HG02588 (cell line): Measurements from ENCODE around the gene CYP2R1.
"Not testable (repeated sequence)": the region's sequence is repeated elsewhere in the genome, so short reads cannot be mapped to it uniquely, and the experiment has no call there.

Experiments used
- ATAC-seq: cut with Tn5 transposase; IDR thresholded peaks from one replicate; pipeline ENCODE4 v1.9.1; 2021; ENCODE audit warnings: mild to moderate bottlenecking, moderate library complexity; ENCODE audit not compliant: unreplicated experiment

The CYP2R1 gene

DNA sequence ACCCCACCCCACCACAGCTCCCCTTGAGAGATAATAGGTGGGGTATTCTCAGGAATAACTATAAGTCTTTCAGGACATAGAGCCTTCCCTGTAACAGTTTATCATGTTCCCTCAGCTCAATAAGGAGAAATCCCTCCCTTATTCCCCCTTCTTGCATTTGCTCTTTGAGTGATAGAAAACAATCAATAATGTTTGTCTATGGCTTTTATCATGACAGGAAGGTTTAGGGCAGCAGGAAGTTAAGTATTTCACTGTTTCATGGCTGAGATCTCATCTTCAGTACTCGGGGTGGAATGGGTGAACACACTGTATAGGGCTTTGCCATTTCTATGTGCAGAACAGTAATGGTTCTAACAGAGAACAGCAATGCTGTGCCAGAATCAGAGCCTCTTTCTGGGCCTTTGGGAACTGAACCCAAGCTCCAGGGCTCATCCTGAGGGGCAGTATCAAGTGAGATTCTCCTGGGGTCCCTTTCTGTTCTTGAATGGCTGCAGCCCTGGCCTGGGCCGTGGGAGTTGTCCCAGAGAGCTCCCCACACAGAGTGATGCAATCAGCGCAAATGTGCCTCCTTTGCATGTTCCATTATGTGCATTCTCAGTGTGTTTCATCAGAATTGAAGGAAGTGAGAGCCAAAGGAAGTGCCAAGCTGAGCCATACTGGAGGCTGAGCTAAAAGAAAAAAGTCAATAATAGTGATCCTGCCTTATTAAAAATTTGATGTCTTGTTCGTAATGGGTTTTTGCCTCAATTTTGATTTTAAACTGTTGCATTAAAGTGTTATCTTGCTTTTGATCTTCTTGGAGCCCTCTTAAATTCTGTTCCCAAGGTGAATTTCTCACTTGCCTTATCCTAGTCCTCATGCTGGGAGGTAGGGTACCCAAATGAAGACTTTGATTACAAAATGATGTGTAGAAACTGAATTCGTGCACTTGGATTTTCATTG lies 2.9 kb upstream of the CYP2R1 start:
- no peak for ATAC-seq

DNA sequence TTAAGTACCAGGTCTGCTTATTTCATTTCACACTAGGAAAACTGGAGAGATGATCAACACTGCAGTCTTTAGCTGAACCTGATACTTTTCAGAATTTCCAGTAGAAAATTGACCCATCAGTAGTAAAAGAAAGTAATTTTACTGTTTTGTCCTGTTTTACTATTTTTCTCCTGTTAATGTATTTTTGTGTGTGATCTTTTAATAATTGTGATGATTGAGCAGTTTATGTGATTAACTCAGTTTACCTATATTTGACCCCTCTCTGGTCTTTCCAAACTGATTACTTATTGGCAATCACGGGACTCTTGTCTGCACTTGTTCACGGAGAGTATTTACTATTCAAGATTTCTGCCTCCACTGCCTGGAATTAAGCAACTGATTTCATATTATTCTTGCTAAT lies 546 bp upstream of the CYP2R1 start:
- no peak for ATAC-seq

DNA sequence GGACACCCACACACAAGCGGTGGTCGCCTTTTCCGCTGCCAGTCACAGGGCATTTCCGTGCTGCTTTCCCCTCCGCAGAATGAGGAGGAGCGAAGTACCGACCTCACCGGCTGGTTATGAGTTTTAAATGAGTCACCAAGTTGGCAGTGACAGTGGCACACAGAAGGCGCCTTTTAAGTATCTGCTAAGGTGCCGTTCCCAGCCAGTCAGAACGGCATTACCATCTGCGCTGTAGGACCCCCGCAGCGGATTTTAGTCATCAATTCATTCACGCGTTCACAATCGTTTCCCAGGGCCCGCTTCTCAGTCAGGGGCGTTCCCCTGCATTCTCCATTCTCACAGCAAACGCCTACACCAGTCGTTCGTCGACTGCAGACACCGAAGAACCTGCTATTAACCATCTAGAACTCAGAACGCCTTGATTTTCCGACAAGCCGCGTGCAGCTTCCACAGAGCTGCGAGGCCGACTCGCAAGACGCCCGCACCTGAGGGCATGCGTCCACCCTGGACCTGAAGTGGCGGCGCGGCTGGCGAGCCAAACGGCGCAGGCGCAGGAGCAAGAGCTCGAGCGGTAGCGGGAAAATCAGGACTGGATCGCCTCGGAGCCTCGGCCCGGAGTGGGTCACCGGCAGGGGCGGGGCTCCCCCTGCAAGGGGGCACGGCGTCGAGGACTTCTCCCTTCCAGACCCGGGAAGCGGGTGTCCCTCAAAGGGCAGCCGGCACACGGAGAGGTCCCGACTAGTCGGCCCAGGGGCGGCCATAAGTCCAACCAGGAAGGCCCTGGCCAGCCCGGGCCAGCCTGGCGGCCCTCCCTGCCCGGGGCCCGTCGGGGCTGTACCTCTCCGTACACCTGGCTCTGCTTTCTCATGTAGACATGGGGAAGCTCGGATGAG lies 642 bp downstream of the CYP2R1 start:
- peak; percentile 52 for ATAC-seq

DNA sequence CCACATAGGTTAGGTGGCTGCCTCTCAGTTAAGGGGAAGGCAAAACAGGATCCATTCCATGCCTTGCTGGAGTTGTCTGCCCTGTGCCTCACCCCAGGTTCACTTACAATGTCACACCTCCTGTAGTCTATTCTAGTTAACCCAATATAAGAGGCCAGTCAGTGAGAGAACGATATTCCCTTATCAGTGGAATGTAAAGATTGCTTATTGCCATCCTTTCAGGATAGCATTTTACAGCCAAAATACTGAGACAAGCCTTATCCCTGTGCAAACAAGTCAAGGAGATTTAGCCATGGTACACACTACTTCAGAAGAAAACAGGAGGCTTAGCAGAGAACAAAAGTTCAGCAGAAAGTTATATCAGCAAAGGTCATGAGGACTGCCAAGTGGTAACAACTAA lies 5.5 kb downstream of the CYP2R1 start:
- no peak for ATAC-seq

DNA sequence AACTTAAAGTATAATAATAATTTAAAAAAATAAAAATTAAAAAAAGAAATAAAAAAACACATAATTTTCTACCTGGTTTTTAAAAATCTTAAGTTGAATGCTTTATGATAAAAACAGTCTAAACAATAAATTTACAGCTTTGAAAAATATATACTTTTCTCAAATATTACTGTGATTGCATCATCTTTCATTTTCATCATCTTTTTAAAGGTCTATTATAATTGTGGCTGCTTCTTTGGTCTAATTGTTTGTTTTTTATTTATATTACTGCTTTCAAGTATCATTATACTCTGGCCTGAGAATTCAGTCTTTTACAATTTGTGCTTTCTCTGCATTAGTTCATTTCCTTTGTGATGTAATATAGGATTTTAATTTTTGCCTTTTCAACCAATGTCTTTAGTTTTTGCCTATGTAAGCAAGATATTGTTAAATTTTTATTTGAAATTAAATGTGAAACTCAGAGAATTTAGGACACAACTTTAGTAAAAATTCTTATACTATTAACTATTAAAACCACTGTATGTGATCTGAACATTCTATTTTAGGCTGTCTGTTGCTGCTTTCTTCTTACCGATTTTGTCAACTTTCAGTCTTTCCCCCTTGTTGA lies 7.3 kb downstream of the CYP2R1 start:
- ATAC-seq = no peak

DNA sequence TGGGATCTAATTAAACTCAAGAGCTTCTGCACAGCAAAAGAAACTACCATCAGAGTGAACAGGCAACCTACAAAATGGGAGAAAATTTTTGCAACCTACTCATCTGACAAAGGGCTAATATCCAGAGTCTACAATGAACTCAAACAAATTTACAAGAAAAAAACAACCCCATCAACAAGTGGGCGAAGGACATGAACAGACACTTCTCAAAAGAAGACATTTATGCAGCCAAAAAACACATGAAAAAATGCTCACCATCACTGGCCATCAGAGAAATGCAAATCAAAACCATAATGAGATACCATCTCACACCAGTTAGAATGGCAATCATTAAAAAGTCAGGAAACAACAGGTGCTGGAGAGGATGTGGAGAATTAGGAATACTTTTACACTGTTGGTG lies 8.3 kb downstream of the CYP2R1 start:
- not testable (repeated sequence) for ATAC-seq

DNA sequence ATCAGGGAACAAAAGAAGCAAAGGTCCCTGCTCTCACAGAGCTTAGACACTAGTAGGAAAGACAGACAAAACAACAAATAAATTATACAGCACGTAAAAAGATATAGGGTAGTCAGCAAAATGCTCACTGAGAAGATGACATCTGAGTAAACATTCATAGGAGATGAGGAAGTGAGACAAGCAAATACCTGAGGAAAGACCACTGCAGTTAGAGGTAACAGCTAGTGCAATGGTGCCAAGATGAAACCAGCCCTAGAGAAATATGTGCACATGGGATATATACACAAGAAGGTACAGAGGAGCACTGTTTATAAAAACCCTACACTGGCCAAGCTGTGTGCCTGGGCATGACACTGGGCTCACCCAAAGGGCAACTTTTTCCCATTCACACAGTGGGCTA lies 9.8 kb downstream of the CYP2R1 start:
- ATAC-seq = no peak

DNA sequence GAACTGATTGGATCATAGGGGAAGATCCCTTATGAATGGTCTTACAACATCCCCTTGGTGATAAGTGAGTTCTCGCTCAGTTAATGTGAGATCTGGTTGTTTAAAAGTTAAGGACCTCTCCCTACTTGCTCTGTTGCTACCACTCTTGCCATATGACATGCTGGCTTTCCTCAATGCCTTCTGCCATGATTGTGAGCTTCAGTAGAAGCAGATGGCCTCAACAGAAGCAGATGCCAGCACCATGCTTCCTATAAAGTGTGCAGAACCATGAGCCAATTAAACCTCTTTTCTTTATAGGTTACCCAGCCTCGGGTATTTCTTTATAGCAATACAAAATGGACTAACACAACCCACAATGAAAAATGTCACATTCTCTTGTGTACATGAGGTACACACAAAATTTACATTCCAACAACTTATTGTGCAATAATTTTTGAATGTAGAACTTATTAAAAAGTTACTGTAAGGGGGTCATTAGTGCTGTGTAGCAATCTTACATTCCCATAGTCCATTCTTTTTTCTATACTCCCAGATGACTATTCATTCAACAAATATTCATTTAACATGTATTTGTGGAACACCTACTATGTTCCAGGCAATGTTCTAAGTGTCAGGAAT lies 10.3 kb downstream of the CYP2R1 start:
- ATAC-seq = no peak

DNA sequence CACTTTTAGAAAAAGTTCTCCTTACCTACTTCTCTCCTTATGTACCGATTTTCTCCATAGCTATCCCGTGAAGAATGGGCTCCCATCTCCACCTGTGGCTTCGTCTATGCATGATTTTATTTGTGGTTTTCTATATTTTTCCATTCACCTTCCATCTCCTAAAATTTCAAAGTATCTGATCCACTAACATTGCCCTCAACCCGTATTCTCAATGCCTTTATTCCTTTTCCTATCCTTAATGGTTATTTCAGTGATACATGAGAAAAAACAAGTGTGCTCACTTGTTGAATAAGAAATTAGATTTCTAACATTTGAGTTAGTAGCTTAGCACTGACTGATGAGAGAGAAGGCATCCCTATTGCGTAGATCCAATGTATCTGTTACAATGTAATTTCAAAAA lies 16.9 kb downstream of the CYP2R1 start:
- no peak for ATAC-seq

DNA sequence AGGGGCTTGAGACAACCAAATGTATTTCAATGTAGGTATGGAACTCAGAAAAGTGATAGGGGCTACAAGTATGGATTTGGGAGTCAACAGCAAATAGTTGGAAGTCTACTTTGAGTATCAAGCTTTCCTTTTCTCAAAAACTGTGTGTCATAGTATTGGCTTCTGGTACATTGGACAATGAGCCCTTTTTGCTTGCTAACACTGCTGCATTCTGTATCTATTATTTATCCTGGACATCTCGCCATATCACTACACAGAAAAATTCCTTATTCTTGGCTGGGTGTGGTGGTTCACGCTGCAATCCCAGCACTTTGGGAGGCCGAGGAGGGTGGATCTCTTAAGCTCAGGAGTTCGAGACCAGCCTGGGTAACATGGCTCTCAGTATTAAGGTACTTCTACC lies 18.4 kb downstream of the CYP2R1 start:
- no peak for ATAC-seq

DNA sequence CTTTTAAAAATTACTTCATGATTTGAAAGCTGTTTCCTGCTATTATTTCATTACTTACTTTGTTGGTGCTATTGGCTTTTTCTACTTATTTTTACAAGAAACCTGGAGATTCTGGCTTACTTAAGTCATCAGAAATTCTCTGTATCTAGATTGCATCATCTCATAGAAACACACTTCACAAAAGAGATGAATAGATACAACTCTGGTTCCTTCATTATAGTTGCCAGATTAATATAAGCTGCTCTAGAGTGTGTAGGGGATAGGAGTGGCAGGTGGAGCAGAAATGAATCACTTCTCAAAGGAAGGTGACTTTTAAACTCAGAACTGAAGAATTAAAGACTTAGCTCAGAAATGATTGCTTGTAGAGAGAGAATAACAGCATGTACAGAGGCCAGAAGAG lies 20.0 kb downstream of the CYP2R1 start:
- ATAC-seq = no peak

DNA sequence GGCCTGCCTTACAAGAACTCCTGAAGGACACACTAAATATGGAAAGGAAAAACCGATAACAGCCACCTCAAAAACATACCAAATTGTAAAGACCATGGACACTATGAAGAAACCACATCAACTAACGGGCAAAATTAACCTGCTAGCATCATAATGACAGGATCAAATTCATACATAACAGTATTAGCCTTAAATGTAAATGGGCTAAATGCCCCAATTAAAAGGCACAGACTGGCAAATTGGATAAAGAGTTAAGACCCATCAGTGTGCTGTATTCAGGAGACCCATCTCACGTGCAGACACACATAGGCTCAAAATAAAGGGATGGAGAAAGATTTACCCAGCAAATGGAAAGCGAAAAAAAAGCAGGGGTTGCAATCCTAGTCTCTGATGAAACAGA lies 28.3 kb downstream of the CYP2R1 start:
- ATAC-seq = not testable (repeated sequence)

DNA sequence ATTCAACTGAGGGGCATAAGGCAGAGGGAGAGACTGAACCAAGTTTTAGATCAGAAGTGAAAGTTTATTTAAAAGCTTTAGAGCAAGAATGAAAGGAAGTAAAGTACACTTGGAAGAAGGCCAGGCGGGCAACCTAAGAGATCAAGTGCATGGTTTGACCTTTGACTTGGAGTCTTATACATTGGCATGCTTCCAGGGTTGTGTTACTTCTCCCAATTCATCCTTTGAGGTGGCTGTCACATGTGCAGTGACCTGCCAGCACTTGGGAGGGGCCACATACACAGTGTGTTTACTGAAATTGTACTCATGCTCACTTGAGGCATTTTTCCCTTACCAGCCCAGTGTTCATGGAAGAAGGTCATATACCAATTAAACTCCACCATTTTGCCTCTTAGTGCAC lies 30.4 kb downstream of the CYP2R1 start:
- no peak for ATAC-seq

DNA sequence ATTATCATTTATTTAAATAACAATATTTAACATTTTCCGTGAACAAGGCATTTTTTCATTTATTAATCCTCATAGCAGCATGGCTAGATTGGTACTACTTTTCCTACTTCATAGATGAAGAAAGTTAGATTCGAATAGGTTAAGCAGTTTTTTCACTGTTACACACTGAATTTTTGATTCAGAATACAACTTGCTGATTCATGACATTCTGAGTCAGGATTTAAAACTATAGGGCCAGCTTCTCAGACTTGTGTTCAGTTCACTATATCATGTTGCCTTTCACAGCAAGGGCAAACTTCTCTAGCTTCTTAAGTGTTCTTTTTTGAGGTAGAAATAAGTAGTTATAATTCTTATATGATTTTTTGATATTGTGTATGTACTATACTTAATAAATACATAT lies 31.5 kb downstream of the CYP2R1 start:
- no peak for ATAC-seq

DNA sequence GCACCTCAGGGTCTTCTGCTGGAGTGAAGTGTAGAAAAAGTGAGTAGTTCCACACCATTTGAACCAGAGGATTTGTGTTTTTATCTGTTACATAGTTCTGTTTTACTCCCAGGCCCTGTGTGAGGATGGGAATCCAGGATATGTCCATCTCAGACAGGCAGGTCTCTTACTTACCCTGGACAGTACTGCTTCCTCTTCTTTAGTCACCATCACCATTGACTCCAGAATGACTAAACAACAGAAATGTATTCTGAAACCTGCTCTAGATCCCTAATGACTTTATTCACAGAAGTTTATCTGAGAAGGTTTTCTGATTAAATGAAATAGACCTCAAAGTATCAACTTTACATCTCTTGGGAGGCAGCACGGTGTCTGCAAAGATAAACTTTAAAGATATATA lies 33.6 kb downstream of the CYP2R1 start:
- ATAC-seq = no peak

DNA sequence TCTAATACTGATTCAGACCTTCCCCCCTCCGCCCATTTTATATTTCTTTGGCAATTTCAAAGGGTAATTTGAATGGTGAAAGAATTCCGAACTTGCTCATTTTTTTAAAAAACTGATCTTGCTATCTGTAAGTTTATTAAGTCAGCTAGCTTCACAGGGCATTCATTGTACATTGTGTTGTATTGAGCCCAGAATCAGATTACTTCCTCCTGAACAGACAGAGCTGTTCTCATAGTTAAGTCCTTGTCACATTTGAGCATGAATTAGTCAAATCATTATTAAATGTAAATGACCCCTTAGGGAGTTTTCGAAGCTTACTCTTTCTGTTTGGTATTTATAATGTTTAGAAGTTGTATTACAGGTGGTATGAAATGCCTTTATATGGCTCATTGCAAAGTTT lies 34.4 kb downstream of the CYP2R1 start:
- ATAC-seq = no peak

DNA sequence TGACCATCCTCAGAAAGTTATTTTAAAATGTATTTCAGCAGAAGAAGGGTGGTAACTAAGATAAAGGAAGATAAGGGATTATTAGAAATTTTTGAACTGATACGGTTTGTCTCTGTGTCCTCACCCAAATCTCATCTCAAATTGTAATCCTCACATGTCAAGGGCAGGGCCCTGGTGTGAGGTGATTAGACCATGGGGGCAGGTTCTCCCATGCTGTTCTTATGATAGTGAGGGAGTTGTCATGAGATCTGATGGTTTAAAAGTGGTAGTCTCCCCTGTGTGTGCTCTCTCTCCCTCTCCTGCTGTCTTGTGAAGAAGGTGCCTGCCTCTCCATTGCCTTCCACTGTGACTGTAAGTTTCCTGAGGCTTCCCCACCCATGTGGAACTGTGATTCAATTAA lies 36.1 kb downstream of the CYP2R1 start:
- ATAC-seq = no peak

DNA sequence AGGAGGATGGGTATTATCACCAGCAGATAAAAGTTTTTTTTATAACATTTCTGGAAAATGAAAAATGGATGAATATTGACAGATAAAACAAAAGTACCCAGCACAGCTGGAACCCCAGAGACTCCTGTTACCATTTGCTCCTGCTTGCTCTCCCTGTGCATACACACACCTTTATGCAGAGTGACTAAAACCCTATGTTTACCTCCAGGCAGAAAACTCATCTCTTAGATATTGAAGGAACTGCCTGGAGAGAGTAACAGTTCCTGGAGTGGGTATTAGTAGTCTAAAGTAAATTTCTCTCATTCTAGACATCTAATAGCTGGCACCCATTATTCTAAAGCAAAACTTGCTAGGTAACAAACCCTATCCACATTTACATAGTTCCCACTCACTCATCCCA lies 38.0 kb downstream of the CYP2R1 start:
- ATAC-seq = no peak

DNA sequence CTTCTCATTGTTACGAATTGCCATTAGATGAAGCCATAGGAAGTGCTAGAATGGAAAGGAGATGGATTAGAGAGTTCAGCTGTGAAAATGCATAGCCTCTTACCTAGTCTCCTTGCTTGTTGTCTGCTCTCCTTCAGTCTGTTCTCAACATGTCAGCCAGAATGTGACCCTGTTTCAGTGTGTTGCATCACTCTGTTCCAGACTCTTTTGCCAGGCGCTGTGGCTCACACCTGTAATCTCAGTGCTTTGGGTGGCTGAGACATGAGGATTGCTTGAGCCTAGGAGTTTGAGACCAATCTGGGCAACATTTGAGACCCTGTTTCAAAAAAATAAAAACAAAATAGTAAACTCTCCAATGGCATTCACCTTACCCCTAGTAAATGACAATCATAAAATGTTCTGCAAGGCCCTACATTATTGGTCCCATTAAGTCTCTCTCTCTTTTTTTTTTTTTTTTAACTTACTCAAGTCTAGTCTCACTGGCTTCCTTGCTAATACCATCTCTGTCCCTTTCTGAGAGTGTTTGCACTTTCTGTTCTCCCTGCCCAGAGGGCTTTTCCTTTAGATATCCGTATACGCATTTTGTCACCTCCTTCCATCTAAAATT lies 39.4 kb downstream of the CYP2R1 start:
- ATAC-seq = no peak

DNA sequence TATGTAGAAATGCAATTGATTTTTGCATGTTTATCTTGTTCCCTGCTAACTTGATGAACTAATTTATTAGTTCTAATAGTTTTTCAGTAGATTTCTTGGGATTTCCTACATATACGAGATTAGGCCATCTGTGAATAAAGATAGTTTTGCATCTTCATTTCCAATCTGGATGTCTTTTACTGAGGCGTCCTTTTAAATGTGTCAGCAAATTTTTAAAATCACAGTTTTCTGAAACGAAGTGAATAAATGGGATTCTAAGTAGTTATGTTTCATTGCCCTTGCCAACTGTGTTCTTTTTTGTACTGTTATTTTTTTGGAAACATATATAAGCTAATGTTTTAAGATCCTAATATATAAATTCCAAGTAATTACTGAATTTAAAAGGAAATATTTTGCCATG lies 50.0 kb downstream of the CYP2R1 start:
- ATAC-seq = no peak
